Measurements from ENCODE around the gene LHX4. TPM values are rescaled to one million over a fixed set of nuclear protein-coding genes. Genes with fewer than 3 reads are reported as not detected.

LHX4 gene
- total RNA-seq, 1 experiment from 2014 or later: 4.2 TPM

DNA sequence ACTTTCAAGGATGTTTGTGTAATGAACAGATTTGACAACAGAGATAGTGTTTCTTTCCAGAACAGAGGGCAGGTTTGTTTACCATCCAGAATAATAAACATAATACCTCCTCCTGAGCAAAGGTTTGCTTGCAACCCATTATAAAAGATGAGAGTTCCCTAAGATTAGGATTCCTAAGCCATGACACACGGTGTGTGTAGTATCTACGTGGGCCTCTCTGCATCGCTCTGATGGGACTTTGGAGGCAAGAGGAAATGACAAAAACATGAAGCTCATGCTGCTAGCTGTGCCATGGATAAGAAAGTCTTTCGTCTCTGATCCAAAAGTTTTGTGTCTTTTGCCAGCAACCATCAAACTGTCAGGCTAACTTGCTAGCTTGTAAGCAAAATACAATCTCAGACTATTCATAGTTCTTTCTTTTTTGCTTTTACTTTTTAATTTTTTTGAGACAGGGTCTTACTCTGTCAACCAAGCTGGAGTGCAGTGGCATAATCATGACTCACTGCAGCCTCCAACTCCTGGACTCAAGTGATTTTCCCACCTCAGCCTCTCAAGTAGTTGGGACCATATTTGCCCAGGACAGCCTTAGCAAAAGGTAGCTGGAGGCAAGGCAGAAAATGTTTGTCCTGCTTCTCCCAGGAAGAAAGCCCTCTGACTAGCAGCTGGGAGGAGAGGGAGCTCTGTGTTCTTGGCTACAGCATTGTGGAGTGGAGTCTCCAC, 81.1 kb downstream of the LHX4 start:
- H3K9me3 ChIP-seq (replicated peaks): no peaks in the 10 kb centered on the region
- no peak for DNase-seq
- H3K27me3 ChIP-seq: no peaks in the 10 kb centered on the region
- H3K4me1 ChIP-seq: peaks cover 12% of the 10 kb centered on the region
- H3K4me3 ChIP-seq: no peak overlapping the region
- no peaks in the 10 kb centered on the region for H3K36me3 ChIP-seq
- no peak overlapping the region for H3K27ac ChIP-seq

DNA sequence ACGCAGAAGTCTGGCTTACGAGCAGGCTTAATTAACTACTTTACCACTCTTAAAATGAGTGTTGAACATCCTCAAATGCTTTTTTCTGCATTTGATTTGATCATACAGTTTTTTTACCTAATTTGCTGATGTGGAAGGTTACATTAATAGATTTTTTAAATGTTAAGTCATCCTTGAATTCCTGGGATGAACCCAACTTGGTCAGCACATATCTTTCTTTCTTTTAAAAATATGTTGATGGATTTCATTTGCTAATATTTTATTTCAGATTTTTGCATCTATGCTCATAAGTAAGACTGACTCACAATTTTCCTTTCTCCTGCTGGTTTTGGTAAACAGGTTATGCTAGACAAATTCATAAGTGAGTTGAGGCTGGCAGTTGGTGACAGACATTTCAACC, 82.9 kb downstream of the LHX4 start:
- H3K4me3 ChIP-seq: no peak overlapping the region
- no peak for DNase-seq
- no peaks in the 10 kb centered on the region for H3K27me3 ChIP-seq
- H3K9me3 ChIP-seq (replicated peaks): no peaks in the 10 kb centered on the region
- no peak overlapping the region for H3K27ac ChIP-seq
- H3K4me1 ChIP-seq: peaks cover 12% of the 10 kb centered on the region
- H3K36me3 ChIP-seq: no peaks in the 10 kb centered on the region

DNA sequence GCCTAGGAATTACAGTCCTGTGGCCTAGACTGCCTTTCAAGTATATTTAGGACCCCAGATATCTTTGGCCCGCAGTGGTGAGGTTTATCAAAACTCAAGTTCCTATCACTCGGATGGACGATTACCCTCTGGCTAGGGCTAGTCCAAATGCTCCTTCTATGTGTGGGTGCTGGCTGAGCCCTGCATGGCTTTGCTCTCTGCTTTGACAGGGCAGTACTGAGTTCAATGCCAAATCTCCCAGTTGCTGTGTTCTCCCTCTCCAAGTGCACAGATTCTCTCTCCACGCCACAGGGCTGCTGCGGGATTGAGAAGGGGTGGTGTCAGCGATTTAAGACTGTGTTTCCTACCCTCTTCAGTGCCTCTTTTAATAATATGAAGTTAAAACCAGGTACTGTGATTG, 97.0 kb downstream of the LHX4 start:
- DNase-seq: no peak
- Histone ChIP-seq H3K4me3 (no peak overlapping the region), H3K27ac (no peak overlapping the region), H3K4me1 (no peaks in the 10 kb centered on the region), H3K27me3 (no peaks in the 10 kb centered on the region), H3K9me3 (replicated peaks) (no peaks in the 10 kb centered on the region), H3K36me3 (no peaks in the 10 kb centered on the region)

Other genes with a start within 250 kb of the LHX4 start
- 9.8 and 11.6 TPM in 2 replicates for gene QSOX1, start 75.4 kb upstream of the LHX4 start, total RNA-seq (2014; rRNA removed; shearing (Covaris generic))